Endothelial cell of umbilical vein (primary cell): ENCODE results near the gene MMP19.

Experiments used
- EZH2 ChIP-seq: IDR thresholded peaks from 2 replicates; pipeline ENCODE4 v1.6.1; 2012; ENCODE audit warnings: borderline replicate concordance, low read depth, mild to moderate bottlenecking, moderate library complexity, low read length, inconsistent platforms; ENCODE audit not compliant: severe bottlenecking
- JUN ChIP-seq: IDR thresholded peaks from 2 replicates; pipeline ENCODE4 v1.6.1; 2011; ENCODE audit warnings: borderline replicate concordance, low read depth; ENCODE audit not compliant: insufficient read length, insufficient read depth
- POLR2A ChIP-seq: IDR thresholded peaks from 2 replicates; pipeline ENCODE4 v1.6.1; 2012; ENCODE audit warnings: low read depth, mild to moderate bottlenecking, control low read depth, low read length
- POLR2AphosphoS5 ChIP-seq: IDR thresholded peaks from 2 replicates; pipeline ENCODE4 v1.6.1; 2012; ENCODE audit warnings: low read depth, mild to moderate bottlenecking, control low read depth, low read length, moderate library complexity; ENCODE audit not compliant: insufficient read depth
- TF ChIP-seq, protein P1 (sequence below), 2 donors: IDR thresholded peaks; 1 replicate in 1 of 2; 2 replicates in 1 of 2; pipeline ENCODE4 v1.5.1; 2011; ENCODE audit warnings: low read length in 2 of 2, mild to moderate bottlenecking in 2 of 2, moderate library complexity in 2 of 2, control low read depth in 1 of 2, inconsistent platforms in 1 of 2, low read depth in 1 of 2; ENCODE audit not compliant: insufficient read depth in 1 of 2; ENCODE audit errors: extremely low read depth in 1 of 2
- TF ChIP-seq, protein P2 (sequence below): IDR thresholded peaks from 2 replicates; pipeline ENCODE4 v1.6.1; 2011; ENCODE audit not compliant: insufficient read depth, insufficient read length

DNA sequence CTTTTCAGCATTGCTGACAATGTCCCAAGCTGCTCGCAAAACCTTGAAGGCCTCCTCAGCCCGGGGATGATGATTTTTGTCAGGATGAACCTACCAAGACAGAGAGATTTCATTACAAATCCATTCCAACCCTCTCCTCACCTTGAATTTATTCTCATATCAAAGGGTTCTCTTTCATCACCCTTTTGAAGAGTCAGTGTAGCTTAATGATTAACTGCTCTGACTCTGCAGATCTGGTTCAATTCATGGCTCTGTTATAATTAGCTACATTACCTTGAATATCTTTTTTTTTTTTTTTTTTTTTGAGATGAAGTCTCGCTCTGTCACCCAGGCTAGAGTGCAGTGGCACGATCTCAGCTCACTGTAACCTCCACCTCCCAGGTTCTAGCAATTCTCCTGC is 19.3 kb downstream of the MMP19 start:
- TF ChIP-seq, protein P1, sequence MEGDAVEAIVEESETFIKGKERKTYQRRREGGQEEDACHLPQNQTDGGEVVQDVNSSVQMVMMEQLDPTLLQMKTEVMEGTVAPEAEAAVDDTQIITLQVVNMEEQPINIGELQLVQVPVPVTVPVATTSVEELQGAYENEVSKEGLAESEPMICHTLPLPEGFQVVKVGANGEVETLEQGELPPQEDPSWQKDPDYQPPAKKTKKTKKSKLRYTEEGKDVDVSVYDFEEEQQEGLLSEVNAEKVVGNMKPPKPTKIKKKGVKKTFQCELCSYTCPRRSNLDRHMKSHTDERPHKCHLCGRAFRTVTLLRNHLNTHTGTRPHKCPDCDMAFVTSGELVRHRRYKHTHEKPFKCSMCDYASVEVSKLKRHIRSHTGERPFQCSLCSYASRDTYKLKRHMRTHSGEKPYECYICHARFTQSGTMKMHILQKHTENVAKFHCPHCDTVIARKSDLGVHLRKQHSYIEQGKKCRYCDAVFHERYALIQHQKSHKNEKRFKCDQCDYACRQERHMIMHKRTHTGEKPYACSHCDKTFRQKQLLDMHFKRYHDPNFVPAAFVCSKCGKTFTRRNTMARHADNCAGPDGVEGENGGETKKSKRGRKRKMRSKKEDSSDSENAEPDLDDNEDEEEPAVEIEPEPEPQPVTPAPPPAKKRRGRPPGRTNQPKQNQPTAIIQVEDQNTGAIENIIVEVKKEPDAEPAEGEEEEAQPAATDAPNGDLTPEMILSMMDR (IDR thresholded peaks at IDR 0.05; ENCODE audit: extremely low read depth in 1 of 2, insufficient read depth in 1 of 2, low read depth in 1 of 2, low read length in 2 of 2) = no peak
- TF ChIP-seq EZH2 = no peak
- no peak for TF ChIP-seq JUN
- no peak for TF ChIP-seq POLR2A
- TF ChIP-seq POLR2AphosphoS5 = no peak
- TF ChIP-seq, protein P2, sequence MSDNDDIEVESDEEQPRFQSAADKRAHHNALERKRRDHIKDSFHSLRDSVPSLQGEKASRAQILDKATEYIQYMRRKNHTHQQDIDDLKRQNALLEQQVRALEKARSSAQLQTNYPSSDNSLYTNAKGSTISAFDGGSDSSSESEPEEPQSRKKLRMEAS = no peak
